Stimulated activated CD4-positive, alpha-beta T cell treated with anti-CD3 and anti-CD28 coated beads, Interleukin-2, amount 100 ng/mL, for 48 hours (primary cell): Measurements from ENCODE around the gene CAMTA1.

ENCODE experiments used
- DNase-seq, 2 donors: peaks; one replicate each; pipeline ENCODE4 v3.0.0-alpha.2; 2020

The CAMTA1 gene

GRCh38 chr1:7745783-7746182 lies 960.5 kb downstream of the CAMTA1 start:
- DNase-seq: no peak

DNA sequence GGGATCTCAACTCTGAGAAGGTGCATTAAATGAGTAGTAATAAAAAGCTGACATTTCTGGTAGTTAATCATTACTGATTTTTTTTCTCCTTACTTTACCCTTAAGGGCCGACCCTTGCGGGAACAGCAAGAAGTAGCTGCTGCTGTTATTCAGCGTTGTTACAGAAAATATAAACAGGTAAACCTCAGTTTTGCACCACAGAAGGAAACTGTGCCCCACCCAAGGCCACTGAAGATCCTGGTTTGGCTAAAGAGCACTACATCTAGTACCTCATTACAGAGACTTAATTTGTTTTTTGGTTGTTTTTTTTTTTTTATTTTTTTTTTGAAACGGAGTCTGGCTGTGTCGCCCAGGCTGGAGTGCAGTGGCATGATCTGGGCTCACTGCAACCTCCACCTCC lies 962.4 kb downstream of the CAMTA1 start:
- DNase-seq: no peak

- no peak for DNase-seq
These were observed 963.9 kb downstream of the CAMTA1 start for GRCh38 chr1:7749126-7749525.

DNA sequence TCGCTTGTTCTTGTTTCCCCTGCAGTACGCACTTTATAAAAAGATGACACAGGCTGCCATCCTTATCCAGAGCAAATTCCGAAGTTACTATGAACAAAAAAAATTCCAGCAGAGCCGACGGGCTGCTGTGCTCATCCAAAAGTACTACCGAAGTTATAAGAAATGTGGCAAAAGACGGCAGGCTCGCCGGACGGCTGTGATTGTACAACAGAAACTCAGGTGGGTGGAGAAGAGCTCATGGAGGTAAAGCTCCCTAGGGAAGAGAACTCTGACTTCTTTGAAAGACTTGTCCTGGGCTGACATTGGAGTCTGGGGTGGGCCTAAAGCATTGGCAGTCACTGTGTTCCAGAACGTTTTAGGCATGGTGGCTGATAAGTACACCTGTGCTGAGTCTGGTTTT lies 965.9 kb downstream of the CAMTA1 start:
- DNase-seq: no peak

DNA sequence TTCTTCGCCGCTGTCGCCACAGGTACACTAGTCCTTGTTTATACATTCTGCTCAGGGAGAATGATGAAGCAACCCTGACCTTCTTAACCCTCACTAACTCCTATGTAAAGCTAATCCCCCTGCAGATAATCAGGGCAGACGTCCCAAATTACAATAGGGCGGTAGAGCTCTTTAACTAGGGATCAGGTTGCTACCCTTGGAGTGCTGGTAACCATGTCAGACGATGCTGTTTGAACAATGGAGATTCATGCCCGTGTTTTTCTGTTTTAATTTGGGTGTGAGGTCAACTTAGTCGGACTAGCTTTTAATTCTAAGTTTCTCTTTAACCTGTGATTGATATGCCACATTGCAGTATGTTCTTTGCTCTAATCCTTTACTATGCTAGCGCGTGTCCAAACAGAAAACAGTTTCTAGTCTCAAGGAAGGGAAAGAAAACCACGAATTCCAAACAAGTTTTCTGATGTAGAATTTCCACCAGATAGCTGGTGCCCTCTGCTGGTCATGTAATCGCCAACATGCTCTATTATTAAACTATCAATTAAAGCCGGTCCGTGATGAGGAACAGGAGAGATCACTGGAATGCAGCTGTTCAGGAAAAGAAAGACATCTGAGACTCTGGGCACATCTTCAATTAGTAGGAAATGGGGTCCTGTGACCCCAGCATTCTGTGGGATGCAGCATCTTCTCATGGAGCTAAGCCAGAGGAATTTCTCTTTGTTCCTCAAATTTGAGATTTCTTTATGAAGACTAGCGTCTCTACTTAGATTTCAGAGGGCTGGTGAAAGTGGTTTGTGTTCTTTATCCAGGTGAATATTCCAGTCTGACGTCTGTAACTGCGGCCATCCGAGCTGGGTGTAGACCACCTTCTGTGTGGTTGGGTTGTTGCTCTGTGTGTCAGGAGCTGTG lies 967.5 kb downstream of the CAMTA1 start:
- DNase-seq: peak; percentile 44 to 46

GRCh38 chr1:7753641-7754040 lies 968.4 kb downstream of the CAMTA1 start:
- DNase-seq: no peak

GRCh38 chr1:7754234-7754633 lies 969.0 kb downstream of the CAMTA1 start:
- no peak for DNase-seq

DNA sequence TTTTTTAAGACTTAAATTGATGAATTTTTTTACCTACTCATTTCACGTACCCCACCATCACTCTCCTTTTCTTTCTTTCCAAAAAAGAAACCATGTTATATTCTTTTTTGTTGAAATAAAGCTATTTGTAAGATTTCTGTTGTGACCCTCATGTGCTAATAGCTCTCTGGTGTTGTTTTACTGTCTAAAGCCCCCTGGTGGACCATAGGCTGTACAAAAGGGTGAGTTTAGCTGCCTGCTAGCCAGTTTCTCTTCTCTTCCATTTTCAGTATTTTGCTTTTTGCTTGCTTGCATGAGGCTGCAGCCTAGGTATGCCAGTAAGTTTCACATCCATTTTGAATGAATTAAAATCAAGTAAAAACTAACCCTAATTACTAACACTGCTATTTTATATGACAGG lies 970.2 kb downstream of the CAMTA1 start:
- no peak for DNase-seq

GRCh38 chr1:7760245-7760644 lies 975.0 kb downstream of the CAMTA1 start:
- no peak for DNase-seq

DNA sequence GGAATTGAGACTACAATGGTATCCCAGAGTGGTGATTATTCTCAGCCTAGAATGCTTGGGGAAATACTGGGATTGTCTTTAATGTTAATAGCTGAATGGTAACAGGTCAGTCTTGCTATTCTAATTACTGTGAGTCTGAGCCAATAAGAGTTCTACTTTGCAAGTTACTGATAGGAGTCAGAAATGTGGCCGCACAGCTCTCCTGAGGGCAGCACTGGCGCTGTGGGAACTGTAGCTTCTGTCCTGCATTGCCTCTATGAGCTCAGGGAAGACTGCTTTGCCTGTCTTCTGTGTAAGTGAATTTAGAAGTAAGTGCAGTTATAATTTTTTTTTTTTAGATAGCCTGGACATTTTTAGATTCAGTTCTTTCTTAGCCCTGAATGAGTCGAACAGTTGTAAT lies 975.8 kb downstream of the CAMTA1 start:
- DNase-seq: no peak

GRCh38 chr1:7767176-7767575 lies 981.9 kb downstream of the CAMTA1 start:
- DNase-seq: no peak

DNA sequence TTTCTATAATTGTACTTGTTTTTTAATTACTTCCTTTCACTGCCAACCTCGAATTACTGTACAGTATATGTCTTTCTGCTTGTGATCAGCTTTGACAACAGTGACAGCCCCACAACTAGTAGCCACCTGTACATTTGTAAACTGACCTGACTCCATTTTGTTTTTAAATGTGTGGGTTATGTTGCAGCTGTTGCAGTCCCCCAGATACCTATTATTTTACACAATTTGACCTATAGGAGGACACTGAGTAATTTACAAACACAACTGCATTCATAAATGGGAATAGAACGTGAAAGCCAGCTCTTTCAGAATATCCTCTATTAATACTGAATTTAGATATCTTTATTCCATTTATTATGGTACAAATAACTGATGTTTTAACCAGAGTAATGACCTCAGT lies 983.3 kb downstream of the CAMTA1 start:
- DNase-seq: no peak

- no peak for DNase-seq
These were observed 984.6 kb downstream of the CAMTA1 start for GRCh38 chr1:7769673-7770412.

- no peak for DNase-seq
These were observed 985.4 kb downstream of the CAMTA1 start for GRCh38 chr1:7770669-7770996.

- DNase-seq: peak; percentile 88 to 92
These were observed 986.0 kb downstream of the CAMTA1 start, which contains the start of gene VAMP3 for GRCh38 chr1:7770997-7771822. VAMP3 (plus strand) TSS chr1:7771296; CDS start chr1:7771384, 88 bp downstream.

- DNase-seq: no peak
These were observed 986.6 kb downstream of the CAMTA1 start for GRCh38 chr1:7771823-7772299.

- DNase-seq: no peak
These were observed 992.3 kb downstream of the CAMTA1 start for GRCh38 chr1:7777591-7777990.

- no peak for DNase-seq
These were observed 992.9 kb downstream of the CAMTA1 start for GRCh38 chr1:7778133-7778628.

DNA sequence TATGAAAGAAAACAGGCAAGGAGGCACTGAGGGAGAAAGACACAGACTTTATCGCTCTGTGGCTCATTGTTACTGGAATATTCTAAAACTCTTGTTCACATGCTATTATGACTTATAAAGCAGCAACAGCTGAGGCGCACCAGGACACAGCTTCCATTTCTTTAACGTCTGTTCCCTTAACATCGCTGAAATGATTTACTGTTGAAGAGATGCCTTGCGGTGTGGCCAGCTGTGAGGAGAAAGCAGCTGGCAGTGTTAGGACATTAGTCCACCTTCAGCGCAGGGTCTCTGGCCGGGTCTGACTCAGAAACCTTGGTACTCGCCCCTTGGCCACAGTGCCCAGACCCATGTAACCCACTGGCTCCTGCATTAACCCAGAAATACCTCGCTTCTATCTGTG lies 995.7 kb downstream of the CAMTA1 start:
- no peak for DNase-seq

GRCh38 chr1:7781501-7781900 lies 996.2 kb downstream of the CAMTA1 start:
- DNase-seq: no peak

DNA sequence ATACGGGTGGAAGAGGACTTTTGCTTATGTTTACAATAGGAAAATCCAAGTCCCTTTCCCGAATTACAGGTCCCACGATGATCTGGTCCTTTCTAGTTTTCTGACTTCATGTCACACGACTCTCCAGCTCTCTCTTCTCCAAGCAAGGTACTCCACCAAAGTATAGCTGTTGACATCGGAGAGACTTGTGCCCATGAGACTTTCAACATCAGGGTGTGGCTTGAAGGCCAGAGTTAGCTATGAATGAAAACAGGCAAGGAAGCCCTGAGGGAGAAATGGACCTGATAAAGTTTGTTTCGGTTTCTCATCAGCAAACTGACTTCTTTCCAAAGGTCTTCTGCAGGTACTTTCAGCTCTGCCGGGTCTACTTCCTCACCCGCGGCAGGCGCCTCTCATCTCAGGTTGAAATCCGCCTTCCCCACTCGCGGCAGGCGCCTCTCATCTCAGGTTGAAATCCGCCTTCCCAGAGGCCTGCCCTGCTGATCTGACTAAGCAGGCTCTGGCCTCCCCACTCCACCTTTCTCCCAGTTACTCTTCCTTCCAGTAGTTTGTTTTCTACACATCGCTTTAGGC lies 996.8 kb downstream of the CAMTA1 start:
- no peak for DNase-seq

- peak in 1 of 2 donors; percentile 15 for DNase-seq
These were observed 998.0 kb downstream of the CAMTA1 start for GRCh38 chr1:7783178-7783711.
